HG03025 (cell line): ENCODE measurements around the gene ACAP3.

Experiments
- ATAC-seq: cut with Tn5 transposase; IDR thresholded peaks from one replicate; pipeline ENCODE4 v1.9.1; 2021; ENCODE audit warnings: mild to moderate bottlenecking, moderate library complexity; ENCODE audit not compliant: unreplicated experiment, low FRiP score

ACAP3 gene

GRCh38 chr1:1272341-1273208, 35.2 kb downstream of the ACAP3 start:
- no peak for ATAC-seq

- ATAC-seq: no peak
Measured at GRCh38 chr1:1270813-1271212, 36.9 kb downstream of the ACAP3 start.

GRCh38 chr1:1268284-1268682, 39.4 kb downstream of the ACAP3 start:
- ATAC-seq: no peak

GRCh38 chr1:1267488-1268283, 40.0 kb downstream of the ACAP3 start:
- ATAC-seq: no peak

- no peak for ATAC-seq
Measured at GRCh38 chr1:1264868-1265272, 42.9 kb downstream of the ACAP3 start.

- ATAC-seq: no peak
Measured at GRCh38 chr1:1264026-1264425, 43.7 kb downstream of the ACAP3 start.

- no peak for ATAC-seq
Measured at GRCh38 chr1:1262758-1263157, 45.0 kb downstream of the ACAP3 start.

- ATAC-seq: no peak
Measured at GRCh38 chr1:1262071-1262470, 45.7 kb downstream of the ACAP3 start.

GRCh38 chr1:1260843-1261560, 46.7 kb downstream of the ACAP3 start:
- ATAC-seq: no peak

- no peak for ATAC-seq
Measured at GRCh38 chr1:1259951-1260600, 47.7 kb downstream of the ACAP3 start.

GRCh38 chr1:1259540-1259939, 48.2 kb downstream of the ACAP3 start:
- ATAC-seq: no peak

GRCh38 chr1:1259119-1259488, 48.6 kb downstream of the ACAP3 start:
- ATAC-seq: no peak

- no peak for ATAC-seq
Measured at GRCh38 chr1:1256956-1257871, 50.5 kb downstream of the ACAP3 start.

- ATAC-seq: no peak
Measured at GRCh38 chr1:1255611-1256010, 52.1 kb downstream of the ACAP3 start.

- no peak for ATAC-seq
Measured at GRCh38 chr1:1255078-1255477, 52.7 kb downstream of the ACAP3 start.

- no peak for ATAC-seq
Measured at GRCh38 chr1:1254667-1254998, 53.1 kb downstream of the ACAP3 start.

- no peak for ATAC-seq
Measured at GRCh38 chr1:1253972-1254666, 53.6 kb downstream of the ACAP3 start.

- no peak for ATAC-seq
Measured at GRCh38 chr1:1253314-1253713, 54.4 kb downstream of the ACAP3 start.

- no peak for ATAC-seq
Measured at GRCh38 chr1:1250786-1251284, 56.9 kb downstream of the ACAP3 start.
